ENCODE results near the gene BMP8B. TPM values are rescaled to one million over a fixed set of nuclear protein-coding genes. Genes with fewer than 3 reads are reported as not detected.
"Not testable (repeated sequence)": the region's sequence is repeated elsewhere in the genome, so short reads cannot be mapped to it uniquely, and the experiment has no call there.

Gene BMP8B
- total RNA-seq, 2 donors from 2014 or later = 0.08 to 0.37 TPM

DNA sequence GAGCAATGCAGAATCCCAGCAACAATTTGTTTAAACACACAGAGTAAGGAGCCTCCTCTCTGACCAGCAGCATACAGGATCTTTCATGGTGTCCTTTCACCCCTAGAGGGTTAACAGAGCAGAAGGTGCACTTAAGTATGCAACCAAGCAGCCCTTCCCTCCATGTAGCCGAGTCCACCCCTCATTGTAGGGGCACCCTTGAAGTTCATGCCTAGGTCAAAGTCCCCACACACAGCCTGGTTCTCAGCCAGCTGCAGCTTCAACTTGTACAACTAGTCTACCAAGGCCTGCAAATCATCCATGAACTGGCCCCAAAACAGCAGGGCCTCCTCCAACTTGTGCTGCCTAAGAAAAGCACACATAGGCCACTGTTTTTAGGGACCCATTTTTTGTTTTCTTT, 7.0 kb upstream of the BMP8B start:
- Mint-ChIP-seq H3K27me3 (peaks cover 11% of the 10 kb centered on the region), H3K4me1 (peaks cover 4% of the 10 kb centered on the region), H3K36me3 (ENCODE audit: low read depth) (no peaks in the 10 kb centered on the region), H3K27ac (no peak overlapping the region), H3K4me3 (no peak overlapping the region), H3K9me3 (no peaks in the 10 kb centered on the region)
- ATAC-seq (replicated peaks) = no peak

DNA sequence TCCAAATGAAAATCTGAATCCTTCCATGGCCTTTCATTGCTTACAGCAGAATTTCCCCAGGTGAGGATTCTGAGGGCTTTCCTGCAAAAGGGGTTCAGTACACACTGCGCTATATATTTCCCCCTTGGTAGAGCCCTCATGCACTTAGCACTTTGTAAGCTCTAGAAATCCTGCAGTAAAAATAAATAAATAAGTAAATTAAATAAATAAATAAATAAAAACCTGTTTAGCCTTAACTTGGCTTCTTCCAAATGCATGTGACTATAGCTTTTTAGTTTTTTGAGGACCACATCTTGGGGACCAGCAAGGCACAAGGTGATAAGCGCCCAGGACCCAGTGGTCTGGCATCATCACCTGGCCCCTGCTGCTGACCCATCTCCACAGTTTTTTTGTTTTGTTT, 3.2 kb upstream of the BMP8B start:
- H3K9me3 Mint-ChIP-seq = no peaks in the 10 kb centered on the region
- no peak for ATAC-seq (replicated peaks)
- peaks cover 21% of the 10 kb centered on the region for H3K27me3 Mint-ChIP-seq
- no peak overlapping the region for H3K27ac Mint-ChIP-seq
- H3K36me3 Mint-ChIP-seq (ENCODE audit: low read depth) = no peaks in the 10 kb centered on the region
- no peak overlapping the region for H3K4me3 Mint-ChIP-seq
- H3K4me1 Mint-ChIP-seq = peaks cover 4% of the 10 kb centered on the region

DNA sequence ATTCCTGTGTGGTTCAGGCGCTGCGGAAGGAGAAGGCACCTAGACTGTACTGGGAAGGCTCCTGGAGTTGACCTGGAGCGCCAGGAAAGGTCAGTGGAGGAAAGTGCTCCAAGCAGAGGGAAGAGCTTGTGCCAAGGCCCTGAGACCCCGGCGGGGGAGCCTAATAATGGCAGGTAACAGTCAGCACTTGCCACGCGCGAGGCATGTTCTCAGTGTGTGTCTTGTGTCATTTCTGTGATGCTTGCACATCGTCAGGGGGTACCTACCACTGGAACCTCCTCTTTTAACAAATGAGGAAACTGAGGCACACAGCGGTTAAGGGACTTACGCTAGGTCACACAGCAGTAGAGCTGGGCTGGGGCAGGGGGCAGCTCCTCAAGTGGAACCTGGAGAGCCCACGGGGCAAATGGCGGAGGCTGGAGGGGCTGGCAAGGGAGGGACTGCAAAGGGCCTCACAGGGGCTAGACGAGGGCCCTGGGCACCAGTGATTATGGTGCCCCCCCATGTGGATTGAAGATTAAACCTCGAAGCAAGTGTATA, 976 bp upstream of the BMP8B start:
- Mint-ChIP-seq H3K9me3 (no peaks in the 10 kb centered on the region), H3K4me3 (peak overlapping the region; percentile 72), H3K27ac (no peak overlapping the region), H3K4me1 (peaks cover 4% of the 10 kb centered on the region), H3K36me3 (ENCODE audit: low read depth) (no peaks in the 10 kb centered on the region), H3K27me3 (peaks cover 22% of the 10 kb centered on the region)
- ATAC-seq (replicated peaks) = no peak

DNA sequence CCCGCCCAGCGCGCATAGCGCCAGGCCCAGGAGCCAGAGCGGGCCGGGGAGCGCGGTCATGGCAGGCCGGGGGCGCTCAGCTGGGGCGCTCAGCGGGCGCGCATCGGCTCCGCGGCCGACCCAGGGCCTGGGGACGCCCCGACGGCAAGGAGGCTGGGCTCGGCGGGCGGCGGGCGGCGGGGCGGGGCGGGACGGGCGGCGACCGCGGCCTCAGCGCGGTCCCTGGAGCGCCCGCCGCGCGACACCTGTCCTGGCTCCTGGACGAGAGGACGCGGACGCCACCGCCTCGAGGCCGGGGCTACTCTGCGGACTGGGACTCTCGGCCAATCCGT, 273 bp downstream of the BMP8B start:
- no peaks in the 10 kb centered on the region for H3K36me3 Mint-ChIP-seq (ENCODE audit: low read depth)
- H3K4me3 Mint-ChIP-seq = no peak overlapping the region
- H3K4me1 Mint-ChIP-seq = peaks cover 4% of the 10 kb centered on the region
- H3K27me3 Mint-ChIP-seq = peaks cover 22% of the 10 kb centered on the region
- no peak overlapping the region for H3K27ac Mint-ChIP-seq
- no peaks in the 10 kb centered on the region for H3K9me3 Mint-ChIP-seq
- peak; percentile 41 for ATAC-seq (replicated peaks)

DNA sequence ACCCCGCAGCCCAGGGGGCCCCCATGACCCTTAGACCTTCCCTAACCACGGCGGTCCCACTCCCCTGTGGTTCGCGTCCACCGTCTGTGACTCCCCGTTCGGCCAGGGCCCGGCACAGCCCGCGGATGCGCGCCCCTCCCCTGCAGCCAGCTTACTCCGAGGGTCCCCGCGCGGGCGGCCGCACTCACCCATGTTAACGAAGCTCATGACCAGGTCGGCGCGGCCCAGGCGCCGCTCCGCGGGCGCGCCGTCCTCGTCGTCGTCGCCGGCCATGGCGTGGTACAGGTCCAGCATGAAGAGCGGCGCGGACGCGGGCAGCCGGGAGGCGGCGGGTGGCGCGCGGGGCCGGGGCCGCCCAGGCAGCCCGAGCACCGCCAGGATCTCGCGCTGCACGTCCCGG, 701 bp downstream of the BMP8B start:
- Mint-ChIP-seq H3K27me3 (peaks cover 22% of the 10 kb centered on the region), H3K4me3 (peak overlapping the region; percentile 43)
- H3K27ac Mint-ChIP-seq; ATAC-seq (replicated peaks); H3K9me3 Mint-ChIP-seq; H3K36me3 Mint-ChIP-seq (ENCODE audit: low read depth); H3K4me1 Mint-ChIP-seq: not testable (repeated sequence)

DNA sequence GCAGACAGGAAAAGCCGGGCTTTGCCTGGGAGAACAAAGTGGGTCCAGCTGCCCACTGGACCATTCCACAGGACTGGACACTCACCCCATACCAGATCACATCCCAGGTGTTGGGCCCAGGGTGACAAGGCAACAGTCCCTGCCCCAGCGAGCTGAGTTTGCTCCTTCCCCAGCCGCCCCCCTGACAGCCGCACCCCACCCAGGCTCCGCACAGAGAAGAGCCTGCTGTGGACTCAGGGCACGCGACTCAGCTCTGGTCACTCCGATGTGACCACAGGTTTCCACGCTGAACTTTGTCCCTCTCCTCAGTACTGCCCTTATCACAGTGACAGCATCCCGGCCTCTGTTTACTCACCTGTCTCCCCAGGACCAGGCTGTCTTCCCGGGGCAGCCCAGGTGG, 1.2 kb downstream of the BMP8B start:
- no peaks in the 10 kb centered on the region for H3K9me3 Mint-ChIP-seq
- no peak for ATAC-seq (replicated peaks)
- H3K27me3 Mint-ChIP-seq = peaks cover 17% of the 10 kb centered on the region
- peak overlapping the region; percentile 43 for H3K4me3 Mint-ChIP-seq
- H3K4me1 Mint-ChIP-seq = peaks cover under 1% of the 10 kb centered on the region
- no peaks in the 10 kb centered on the region for H3K36me3 Mint-ChIP-seq (ENCODE audit: low read depth)
- no peak overlapping the region for H3K27ac Mint-ChIP-seq

DNA sequence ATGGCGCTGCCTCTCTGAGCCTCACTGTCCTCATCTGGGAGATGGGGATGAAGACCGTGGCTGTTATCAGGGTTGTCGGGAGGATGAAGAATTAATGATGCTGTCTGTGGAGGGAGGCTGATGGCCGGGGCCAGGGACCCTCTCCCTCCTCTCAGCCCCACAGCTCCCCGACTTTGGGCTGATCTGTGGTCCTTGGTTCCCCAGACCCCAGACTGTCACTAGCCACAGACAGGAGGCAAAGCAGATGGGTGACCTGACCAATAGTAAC, 1.6 kb downstream of the BMP8B start:
- not testable (repeated sequence) for H3K9me3 Mint-ChIP-seq; H3K4me1 Mint-ChIP-seq; H3K27ac Mint-ChIP-seq; H3K36me3 Mint-ChIP-seq (ENCODE audit: low read depth); ATAC-seq (replicated peaks)
- H3K27me3 Mint-ChIP-seq = peaks cover 17% of the 10 kb centered on the region
- peak overlapping the region; percentile 43 for H3K4me3 Mint-ChIP-seq

DNA sequence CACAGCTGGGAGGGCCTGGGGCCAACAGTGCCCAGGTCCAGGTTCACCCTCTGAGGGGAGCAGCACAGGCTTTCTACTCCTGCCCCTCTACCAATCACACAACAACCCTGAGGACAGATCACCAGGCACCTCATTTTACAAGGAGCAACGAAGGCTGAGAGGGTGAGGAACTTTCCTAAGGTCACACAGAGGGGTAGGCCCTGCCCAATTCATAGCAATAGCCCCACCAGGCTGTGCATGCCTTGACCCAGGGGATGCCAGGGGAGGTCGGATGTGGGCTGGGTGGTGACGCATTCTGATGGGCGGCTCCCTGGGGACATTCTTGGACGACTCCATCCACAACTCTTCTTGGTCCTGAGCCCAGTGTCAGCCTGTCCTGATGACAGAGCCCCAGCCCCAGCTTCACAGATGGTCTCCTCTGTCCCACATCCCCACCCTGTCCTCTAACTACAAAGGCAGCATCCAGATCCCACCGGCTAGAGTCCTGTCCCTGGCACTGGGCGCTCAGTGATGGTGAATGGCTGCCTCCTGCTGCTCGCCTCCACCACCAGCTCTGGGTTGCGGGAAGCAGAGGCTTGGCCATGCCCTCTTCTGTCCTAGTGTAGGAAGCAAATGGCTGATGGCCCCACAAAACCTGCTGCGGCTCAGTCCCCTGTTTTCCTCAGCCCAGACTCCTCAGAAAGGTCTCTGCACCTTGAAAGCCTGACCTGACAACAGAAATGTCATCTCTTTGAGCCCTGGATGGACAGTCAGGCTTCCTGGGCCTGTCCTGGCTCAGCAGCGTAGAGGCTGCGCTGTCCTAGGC, 2.2 kb downstream of the BMP8B start:
- not testable (repeated sequence) for H3K4me1 Mint-ChIP-seq; H3K9me3 Mint-ChIP-seq; H3K36me3 Mint-ChIP-seq (ENCODE audit: low read depth); ATAC-seq (replicated peaks); H3K27ac Mint-ChIP-seq
- peaks cover 15% of the 10 kb centered on the region for H3K27me3 Mint-ChIP-seq
- H3K4me3 Mint-ChIP-seq = peak overlapping the region; percentile 43

DNA sequence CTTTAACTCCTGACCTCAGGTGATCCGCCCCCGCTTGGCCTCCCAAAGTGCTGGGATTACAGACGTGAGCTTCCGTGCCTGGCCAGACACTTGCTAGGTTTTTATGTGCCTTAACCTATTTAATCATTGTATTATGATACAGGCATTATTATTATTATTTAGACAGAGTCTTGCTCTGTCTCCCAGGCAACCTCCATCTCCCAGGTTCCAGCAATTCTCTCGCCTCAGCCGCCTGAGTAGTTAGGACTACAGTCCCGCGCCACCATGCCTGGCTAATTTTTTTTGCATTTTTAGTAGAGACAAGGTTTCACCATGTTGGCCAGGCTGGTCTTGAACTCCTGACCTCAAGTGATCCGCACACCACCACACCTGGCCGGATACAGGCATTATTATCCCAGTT, 6.0 kb downstream of the BMP8B start:
- not testable (repeated sequence) for H3K27ac Mint-ChIP-seq; ATAC-seq (replicated peaks); H3K9me3 Mint-ChIP-seq; H3K4me1 Mint-ChIP-seq; H3K4me3 Mint-ChIP-seq; H3K27me3 Mint-ChIP-seq; H3K36me3 Mint-ChIP-seq (ENCODE audit: low read depth)

DNA sequence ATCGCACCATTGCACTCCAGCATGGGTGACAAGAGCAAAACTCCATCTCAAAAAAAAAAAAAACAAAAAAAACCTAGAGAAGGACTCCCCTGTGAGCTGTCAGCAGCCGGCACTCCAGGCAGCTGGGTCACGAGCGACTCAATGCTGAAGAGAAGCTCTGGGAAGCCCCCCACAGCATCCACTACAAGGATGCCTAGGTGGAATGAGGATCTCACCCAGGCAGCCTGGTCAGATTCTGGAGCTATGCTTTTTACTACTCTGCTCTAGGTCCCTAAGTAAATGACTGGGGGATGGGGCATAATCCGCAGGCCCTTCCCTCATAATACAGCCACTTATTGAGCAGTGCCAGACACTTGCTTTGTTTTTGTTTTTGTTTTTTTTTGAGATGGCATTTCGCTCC, 6.6 kb downstream of the BMP8B start:
- Mint-ChIP-seq H3K27ac (no peak overlapping the region), H3K9me3 (no peaks in the 10 kb centered on the region), H3K4me1 (no peaks in the 10 kb centered on the region)

DNA sequence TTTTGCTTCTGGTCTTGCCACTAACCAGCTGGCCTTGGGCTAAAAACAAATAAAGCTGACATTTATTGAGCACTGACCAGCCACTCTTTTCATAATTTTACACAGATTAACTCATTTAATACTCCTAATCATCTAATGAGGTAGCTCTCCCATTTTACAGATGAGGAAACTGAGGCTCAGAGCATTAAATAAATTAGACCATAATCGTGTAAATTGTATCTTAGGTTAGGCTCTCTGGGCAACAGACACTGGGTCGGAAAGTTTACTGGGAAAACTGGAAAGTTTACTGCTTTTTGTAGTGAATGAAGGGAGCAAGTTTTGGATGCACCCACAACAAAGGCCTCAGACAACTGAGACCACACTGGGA, 7.3 kb downstream of the BMP8B start:
- Mint-ChIP-seq H3K9me3 (no peaks in the 10 kb centered on the region), H3K36me3 (ENCODE audit: low read depth) (no peaks in the 10 kb centered on the region), H3K27ac (no peak overlapping the region), H3K4me1 (no peaks in the 10 kb centered on the region), H3K27me3 (no peaks in the 10 kb centered on the region), H3K4me3 (no peak overlapping the region)
- no peak for ATAC-seq (replicated peaks)

More for the DNA sequence above, 6.6 kb downstream of the BMP8B start:
- H3K4me3 Mint-ChIP-seq = no peak overlapping the region
- H3K27me3 Mint-ChIP-seq = peaks cover 4% of the 10 kb centered on the region
- no peaks in the 10 kb centered on the region for H3K36me3 Mint-ChIP-seq (ENCODE audit: low read depth)
- no peak for ATAC-seq (replicated peaks)

DNA sequence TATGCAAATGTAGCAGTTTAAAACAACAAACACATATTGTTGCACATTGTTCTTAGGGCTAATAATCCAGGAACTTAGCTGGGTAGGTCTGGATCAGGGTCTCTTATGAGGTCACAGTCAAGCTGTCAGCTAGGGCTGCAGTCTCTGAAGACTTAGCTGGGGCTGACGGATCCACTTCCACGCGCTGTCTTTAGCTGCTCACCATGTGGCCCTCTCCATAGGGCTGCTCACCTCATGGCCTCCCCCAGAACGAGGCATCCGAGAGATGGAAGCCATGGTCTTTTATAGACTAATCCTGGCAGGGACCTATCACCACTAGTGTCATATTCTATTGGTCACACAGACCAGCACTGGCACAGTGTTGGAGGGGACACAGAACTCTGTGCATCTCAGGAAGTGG, 8.8 kb downstream of the BMP8B start:
- no peak for ATAC-seq (replicated peaks)
- H3K27me3 Mint-ChIP-seq = no peaks in the 10 kb centered on the region
- no peak overlapping the region for H3K4me3 Mint-ChIP-seq
- no peaks in the 10 kb centered on the region for H3K9me3 Mint-ChIP-seq
- no peaks in the 10 kb centered on the region for H3K4me1 Mint-ChIP-seq
- no peak overlapping the region for H3K27ac Mint-ChIP-seq
- H3K36me3 Mint-ChIP-seq (ENCODE audit: low read depth) = no peaks in the 10 kb centered on the region

DNA sequence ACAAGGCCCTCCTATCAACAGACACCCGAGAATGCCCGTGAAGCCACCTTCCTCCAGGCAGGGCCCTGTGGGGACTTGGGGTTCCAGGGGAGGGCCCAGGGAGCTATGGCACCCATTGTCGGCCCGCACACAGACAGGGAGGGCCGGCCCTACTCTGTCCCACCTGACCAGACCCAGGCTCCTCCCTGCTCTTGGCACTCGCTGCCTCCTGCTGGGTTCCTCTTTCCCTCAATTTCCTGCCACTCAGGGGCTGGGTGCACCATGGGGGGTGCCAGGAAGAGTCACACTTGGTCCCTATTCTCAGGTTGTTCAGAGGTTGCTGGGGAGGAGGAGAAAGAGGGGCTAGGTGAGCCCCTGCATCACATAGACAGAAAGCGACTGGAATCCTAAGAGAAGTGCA, 9.5 kb downstream of the BMP8B start:
- Mint-ChIP-seq H3K9me3 (no peaks in the 10 kb centered on the region), H3K27ac (no peak overlapping the region), H3K4me3 (no peak overlapping the region), H3K36me3 (ENCODE audit: low read depth) (no peaks in the 10 kb centered on the region), H3K27me3 (no peaks in the 10 kb centered on the region), H3K4me1 (no peaks in the 10 kb centered on the region)
- no peak for ATAC-seq (replicated peaks)

DNA sequence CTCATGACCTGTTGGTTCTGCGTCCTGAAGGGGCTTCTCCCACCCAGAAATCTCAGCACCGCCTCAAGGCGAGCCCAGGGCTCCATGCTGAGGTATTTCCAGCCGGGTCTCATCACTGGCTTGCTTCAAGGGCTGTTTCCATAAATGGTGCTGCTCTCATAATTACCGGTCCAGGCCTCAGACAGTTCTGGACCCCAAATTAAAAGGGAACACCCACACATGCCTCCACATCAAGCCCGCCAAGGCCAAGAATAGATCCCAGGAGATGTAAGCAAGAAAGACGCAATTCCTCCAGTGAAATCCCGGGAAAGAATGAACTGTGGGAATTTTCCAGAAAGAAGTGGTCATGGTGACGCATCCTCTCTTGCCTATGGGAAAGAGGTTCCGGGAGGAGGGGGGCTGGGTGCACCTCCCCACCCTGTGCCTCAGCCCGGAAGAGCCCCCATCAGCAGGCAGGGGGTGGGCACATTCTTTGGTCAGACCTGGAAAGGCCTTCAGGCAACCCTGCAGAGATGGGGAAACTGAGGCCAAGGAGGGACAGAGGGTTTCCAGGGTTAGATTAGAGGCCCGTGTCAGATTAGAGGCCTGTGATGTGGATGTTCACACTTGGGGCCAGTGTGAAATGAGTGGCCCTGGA, 10.1 kb downstream of the BMP8B start:
- H3K27me3 Mint-ChIP-seq; H3K4me1 Mint-ChIP-seq; H3K9me3 Mint-ChIP-seq; ATAC-seq (replicated peaks); H3K36me3 Mint-ChIP-seq (ENCODE audit: low read depth); H3K27ac Mint-ChIP-seq; H3K4me3 Mint-ChIP-seq: not testable (repeated sequence)

DNA sequence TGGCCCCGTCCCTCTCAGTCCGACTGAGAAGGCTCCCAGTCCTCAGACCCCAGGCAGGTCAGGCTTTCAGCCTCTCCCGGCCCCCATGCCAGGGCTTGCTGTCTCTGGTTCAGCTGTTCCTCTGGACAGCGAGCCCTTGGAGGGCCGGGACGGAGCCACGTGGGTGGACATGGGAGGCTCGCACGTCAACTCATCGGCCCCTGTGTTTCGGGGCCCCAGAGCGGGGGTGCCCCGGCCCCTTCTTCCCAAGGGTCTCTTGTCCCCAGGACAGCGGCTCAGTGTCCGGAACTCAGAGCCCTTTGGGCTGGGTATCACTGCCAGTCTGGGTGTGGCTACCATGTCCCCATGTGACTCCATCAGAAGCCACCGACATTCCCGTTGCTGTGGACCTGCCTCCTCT, 10.8 kb downstream of the BMP8B start:
- H3K4me1 Mint-ChIP-seq; H3K4me3 Mint-ChIP-seq; H3K36me3 Mint-ChIP-seq (ENCODE audit: low read depth); H3K9me3 Mint-ChIP-seq; H3K27ac Mint-ChIP-seq; H3K27me3 Mint-ChIP-seq; ATAC-seq (replicated peaks): not testable (repeated sequence)

Data from activated T-helper 17 cell treated with anti-CD3 and anti-CD28 coated beads, Interleukin-2, amount 50 U/mL, for 72 hours (primary cell).